ENCODE data around the gene ALG3.

DNA sequence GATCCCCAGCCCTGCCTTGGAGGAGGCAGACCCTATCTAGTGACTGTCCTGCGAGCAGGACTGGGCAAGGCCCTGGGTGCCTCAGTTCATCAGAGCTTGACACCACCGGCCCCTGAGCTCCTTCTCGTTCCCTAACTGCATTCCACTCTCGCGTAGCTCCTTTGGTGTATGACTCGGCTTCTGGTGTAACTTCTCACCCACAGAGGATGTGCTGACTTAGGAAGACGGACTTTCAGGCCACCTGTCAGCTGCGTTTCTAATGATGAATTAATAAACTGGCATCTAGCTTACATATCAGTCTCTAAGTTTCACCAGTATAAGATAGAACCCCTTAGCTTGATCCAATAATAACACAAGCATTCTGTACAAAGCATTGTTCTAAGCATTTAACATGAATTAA lies 45.2 kb downstream of the ALG3 start:
- TF ChIP-seq EZH2 (IDR thresholded peaks at IDR 0.05; ENCODE audit: borderline replicate concordance, low read depth, low read length, severe bottlenecking) (no peak), CTCF (IDR thresholded peaks at IDR 0.05; ENCODE audit: extremely low read depth in 1 of 2, insufficient read depth in 1 of 2, low read depth in 1 of 2, low read length in 2 of 2) (no peak), POLR2A (IDR thresholded peaks at IDR 0.05; ENCODE audit: low read depth, low read length) (no peak), POLR2AphosphoS5 (IDR thresholded peaks at IDR 0.05; ENCODE audit: insufficient read depth, low read depth, low read length) (no peak), FOS (IDR thresholded peaks at IDR 0.05; ENCODE audit: borderline replicate concordance, insufficient read depth, low read length) (no peak), GATA2 (IDR thresholded peaks at IDR 0.05; ENCODE audit: insufficient read depth, insufficient read length, low read depth, low read length) (no peak)
- TF ChIP-seq, protein P1, sequence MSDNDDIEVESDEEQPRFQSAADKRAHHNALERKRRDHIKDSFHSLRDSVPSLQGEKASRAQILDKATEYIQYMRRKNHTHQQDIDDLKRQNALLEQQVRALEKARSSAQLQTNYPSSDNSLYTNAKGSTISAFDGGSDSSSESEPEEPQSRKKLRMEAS (IDR thresholded peaks at IDR 0.05; ENCODE audit: insufficient read depth, insufficient read length): no peak

All from endothelial cell of umbilical vein (primary cell).